HPDE6-E6E7 (cell line): ENCODE results near the gene AGO3.

Source experiments
- DNase-seq: peaks from one replicate; pipeline ENCODE4 v3.0.0; 2011; ENCODE audit warnings: missing footprints; ENCODE audit errors: extremely low spot score

Gene AGO3

DNA sequence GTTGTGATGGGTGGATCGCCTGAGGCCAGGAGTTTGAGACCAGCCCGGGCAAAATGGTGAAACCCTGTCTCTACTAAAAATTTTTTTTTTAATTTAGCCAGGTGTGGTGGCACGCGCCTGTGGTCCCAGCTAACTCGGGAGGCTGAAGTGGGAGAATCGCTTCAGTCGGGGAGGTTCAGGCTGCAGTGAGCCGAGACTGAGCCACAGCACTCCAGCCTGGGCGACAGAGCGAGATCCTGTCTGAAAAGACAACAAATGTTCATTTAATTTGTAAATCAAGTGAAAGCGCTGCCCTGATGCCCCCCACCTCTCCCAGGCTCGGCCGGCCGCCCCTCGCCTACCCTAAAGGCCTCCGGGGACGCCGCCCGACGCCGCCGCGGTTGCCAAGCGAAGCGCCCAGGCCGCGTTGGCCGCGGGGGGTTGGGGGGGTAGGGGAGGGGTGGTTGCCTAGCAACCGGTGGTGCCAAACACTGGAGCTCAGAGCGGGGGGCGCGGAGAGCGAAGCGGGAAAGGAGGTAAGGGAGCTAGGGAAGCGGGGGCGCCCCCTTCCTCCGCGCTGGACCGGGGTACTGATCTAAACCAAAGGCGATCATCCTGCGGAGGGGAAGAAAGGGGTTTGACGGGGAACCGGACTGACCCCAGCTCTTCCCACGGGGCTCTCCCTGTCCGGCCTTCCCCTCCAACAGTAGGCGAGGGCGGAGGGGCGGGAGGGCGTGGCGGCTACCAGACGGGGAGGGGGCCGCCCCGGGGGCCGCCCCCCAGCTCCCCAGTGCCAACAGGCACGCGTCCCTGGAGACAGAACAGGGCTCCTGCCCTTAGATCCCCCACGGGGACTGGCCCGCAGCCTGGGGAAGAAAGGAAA is 153.0 kb downstream of the AGO3 start, which contains the start of gene TEKT2:
TEKT2 (plus strand) TSS at position 460 of the 862 bp plus-strand sequence. CDS start 828 bp downstream, outside the sequence.
- DNase-seq, result no peak

DNA sequence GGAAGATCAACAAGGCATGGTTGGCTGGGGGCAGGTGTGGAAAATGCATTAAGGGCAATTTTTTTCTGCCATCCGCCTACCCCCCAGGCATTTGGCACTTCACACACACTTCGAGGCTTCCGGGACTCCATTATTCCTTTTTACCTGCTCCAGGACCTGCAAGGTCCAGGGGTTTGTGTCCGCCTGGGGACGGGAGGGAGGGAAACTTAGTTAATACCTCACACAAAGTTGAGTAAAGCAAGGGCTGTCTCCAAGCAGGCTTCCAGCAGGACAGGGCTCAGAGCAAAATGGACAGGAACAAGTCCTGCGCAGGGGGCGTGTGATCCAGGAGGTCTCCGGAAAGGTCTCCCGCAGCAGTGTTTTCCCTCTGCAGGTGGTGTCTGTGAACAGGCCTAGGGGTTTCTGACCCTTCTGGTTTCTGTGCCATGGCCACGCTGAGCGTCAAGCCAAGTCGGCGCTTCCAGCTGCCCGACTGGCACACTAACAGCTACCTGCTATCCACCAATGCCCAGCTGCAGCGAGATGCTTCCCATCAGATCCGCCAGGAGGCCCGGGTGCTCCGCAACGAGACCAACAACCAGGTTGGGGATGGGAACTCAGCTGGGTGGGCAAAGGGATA is 153.7 kb downstream of the AGO3 start:
- DNase-seq, result no peak

DNA sequence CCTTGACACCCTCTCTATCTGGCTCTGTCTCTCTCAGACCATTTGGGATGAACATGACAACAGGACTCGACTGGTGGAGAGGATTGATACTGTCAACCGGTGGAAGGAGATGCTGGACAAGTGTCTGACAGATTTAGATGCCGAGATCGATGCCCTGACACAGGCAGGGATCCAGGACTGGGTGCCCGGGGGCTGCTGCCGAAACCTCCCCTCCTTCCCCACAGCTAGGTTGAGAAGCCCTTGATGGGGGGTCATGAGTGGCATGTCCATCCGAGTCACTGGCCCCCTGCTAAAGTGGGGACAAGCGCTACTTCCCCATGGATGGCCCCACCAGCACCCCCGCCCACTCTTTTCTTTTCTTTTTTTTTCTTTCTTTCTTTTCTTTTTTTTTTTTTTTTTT is 154.2 kb downstream of the AGO3 start:
- no peak for DNase-seq

DNA sequence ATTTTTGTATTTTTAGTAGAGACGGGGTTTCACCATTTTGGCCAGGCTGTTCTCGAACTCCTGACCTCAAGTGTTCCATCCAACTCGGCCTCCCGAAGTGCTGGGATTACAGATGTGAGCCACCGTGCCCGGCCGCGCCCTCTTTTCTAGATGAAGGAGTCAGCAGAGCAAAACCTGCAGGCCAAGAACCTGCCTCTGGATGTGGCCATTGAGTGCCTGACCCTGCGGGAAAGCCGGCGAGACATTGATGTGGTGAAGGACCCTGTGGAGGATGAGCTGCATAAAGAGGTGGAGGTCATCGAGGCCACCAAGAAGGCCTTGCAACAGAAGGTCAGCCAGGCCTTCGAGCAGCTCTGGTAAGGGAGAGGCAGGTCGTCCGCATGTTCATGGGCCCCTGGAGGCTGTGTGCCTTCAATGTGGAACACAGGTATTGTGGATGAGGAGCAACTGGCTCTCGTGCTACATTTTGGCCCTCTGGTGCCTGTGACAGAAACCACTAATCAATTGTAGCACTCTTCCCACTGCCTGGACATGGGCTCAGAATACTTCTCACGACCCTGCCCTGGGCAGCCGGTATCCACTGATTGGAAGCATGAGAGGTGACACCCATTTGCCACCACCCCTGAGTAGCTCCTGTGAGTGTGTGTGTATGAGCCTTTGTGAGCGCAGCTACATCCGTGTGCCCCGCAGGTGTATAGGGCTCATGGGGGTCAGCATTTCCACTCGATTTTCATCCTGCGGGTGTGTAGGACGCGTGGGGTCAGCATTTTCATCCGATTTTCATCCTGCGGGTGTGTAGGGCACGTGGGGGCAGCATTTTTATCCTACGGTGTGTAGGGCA is 155.0 kb downstream of the AGO3 start:
- DNase-seq, result no peak

DNA sequence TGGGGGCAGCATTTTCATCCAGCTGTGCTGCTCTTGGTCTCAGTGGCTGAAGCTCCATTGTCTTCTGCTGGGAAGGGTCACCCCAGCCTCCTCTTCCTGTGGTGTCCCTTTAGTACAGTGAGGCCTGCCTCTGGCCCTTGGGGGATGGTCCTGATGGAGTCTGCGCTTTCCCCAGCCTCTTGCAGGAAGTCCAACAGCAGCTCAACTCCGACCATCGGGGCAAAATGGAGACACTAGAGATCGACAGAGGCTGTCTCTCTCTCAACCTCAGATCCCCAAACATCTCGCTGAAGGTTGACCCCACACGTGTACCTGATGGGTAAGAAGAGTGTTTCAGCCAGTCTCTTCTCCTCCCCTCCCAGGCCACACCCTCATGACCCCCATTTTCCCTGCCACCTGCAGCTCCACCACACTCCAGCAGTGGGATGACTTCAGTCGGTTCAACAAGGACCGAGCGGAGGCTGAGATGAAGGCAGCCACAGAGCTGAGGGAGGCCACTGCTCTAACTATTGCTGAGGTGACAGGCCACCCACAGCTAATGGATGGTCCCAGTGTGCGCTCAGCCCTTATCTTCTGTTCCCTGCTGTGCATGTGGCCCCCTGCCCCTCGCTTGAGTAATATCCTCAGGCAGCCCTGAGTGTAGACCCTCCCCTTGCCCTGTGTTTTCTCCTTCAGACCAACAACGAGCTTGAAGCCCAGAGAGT is 155.8 kb downstream of the AGO3 start:
- no peak for DNase-seq

- no peak for DNase-seq
Measured at GRCh38 chr1:36087233-36088123, 156.6 kb downstream of the AGO3 start.

- no peak for DNase-seq
Measured at GRCh38 chr1:36088265-36088576, 157.3 kb downstream of the AGO3 start.

DNA sequence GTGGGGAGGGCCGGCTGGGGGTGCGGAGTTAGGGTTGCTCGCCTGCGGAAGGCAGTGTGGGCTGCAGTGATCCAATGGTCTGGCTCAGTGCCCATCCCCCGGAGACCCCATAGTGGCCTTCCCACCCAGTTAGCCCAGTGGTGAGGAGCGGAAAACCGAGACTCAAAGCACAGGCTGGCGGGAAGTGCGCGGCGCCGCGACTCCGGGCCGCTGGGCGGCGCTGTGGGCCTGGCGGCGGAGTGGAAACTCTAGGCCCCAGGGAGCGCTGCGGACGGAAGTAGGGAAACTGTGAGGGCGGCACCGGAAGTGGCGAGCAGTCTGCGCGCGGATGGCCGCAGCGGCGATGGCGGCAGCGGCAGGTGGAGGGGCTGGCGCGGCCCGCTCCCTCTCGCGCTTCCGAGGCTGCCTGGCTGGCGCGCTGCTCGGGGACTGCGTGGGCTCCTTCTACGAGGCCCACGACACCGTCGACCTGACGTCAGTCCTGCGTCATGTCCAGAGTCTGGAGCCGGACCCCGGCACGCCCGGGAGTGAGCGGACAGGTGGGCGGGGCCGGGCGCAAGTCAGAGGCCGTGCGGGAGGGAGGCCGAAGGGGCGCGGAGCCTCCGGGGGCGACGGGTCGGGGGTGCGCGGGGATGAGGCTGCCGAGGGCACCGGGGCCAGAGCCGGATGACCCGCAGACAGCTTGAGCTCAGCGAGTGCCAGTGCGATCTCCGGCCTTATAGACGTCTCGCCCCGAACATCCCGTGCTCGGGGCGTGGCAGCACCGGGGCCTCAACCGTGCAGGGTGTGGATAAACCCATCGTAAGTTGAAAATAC is 157.9 kb downstream of the AGO3 start, which contains the start of gene ADPRS:
ADPRS (plus strand) TSS at position 316 of the 816 bp plus-strand sequence; CDS start at position 329, 13 bp downstream.
- peak; percentile 81 for DNase-seq

- DNase-seq, result no peak
Measured at GRCh38 chr1:36089393-36090121, 158.7 kb downstream of the AGO3 start.

DNA sequence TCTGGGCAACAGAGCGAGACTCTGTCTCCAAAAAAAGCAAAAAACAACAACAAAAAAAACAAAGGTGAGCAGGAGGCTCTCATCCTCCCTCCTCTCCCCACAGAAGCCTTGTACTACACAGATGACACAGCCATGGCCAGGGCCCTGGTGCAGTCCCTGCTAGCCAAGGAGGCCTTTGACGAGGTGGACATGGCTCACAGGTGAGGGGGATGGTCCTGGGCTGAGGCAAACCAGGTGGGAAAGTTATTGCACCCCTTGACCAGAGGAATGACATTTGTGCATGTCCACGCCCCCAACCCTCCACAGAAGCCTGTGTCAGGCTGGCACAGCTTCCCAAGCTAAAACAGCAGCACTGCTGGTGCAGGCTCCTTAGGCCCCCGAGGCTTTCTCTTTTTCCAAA is 160.2 kb downstream of the AGO3 start:
- DNase-seq, result no peak

- DNase-seq, result no peak
Measured at GRCh38 chr1:36091698-36092097, 160.8 kb downstream of the AGO3 start.

DNA sequence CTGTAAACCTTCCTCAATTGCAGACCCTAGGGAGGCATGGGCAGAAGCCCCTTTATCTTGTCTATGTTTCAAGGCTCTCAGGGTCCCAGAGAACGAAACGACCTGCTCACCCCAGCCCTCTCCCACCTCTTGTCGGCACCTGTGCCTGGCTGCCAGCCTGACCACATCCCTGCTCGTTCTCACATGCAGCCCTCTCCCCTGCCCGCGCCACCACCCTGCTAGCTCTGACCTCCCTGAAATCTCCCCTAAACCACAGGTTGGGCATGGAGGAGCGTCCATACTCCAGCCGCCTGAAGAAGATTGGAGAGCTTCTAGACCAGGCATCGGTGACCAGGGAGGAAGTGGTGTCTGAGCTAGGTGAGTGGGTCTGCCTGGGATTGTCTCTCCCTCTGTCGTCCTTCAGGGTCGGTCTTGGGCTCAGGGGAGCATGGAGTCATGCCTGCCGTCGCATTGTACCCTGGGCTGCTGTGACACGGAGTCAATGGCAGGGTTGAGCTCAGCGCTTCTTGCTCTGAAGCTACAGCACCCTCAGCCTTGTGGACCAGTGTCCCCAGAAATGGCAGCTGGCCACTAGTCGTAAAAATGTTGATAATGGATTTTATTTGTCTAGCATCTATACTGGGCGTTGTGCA is 161.4 kb downstream of the AGO3 start:
- DNase-seq, result no peak

DNA sequence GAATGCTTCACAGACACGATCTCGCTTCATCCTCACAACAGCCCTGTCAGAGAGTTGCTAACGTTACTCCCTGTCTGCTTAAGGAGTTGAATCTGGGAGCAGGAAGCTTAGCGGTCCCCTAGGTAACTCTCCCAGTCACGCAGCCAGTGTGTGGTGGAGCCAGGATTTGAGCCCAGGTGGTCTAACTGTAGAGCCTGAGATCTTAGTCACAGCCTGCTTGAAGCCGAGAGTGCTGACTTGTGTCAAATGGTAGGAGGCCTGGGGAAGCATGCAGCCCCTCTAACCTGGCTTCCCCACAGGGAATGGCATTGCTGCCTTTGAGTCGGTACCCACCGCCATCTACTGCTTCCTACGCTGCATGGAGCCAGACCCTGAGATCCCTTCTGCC is 161.9 kb downstream of the AGO3 start:
- no peak for DNase-seq

DNA sequence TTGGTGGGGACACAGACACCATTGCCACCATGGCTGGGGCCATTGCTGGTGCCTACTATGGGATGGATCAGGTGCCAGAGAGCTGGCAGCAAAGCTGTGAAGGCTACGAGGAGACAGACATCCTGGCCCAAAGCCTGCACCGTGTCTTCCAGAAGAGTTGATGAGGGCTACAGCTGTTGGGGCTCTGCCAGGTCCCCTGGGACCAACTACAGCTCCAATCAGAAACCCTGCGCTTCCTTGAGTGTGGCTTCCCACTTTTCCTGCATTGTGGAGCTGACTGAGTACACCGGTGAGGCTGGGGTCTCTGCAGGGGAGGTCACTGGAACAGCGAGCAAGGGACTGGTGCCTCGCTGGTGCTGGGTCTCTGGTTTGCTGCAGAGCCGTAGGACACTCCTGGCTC is 162.3 kb downstream of the AGO3 start:
- DNase-seq, result no peak

GRCh38 chr1:36093929-36094328 is 163.0 kb downstream of the AGO3 start:
- no peak for DNase-seq

GRCh38 chr1:36094621-36095061 is 163.7 kb downstream of the AGO3 start:
- no peak for DNase-seq

GRCh38 chr1:36095760-36096405 is 165.0 kb downstream of the AGO3 start:
- DNase-seq, result no peak
